Stimulated activated CD8-positive, alpha-beta memory T cell treated with anti-CD3 and anti-CD28 coated beads, Interleukin-7, amount 100 ng/mL, for 1 hour (primary cell): ENCODE results near the gene FAHD2A.
"Not testable (repeated sequence)": the region's sequence is repeated elsewhere in the genome, so short reads cannot be mapped to it uniquely, and the experiment has no call there.

ENCODE experiments used
- DNase-seq, 2 donors: peaks; one replicate each; pipeline ENCODE4 v3.0.0-alpha.2; 2020; ENCODE audit warnings: low read depth in 2 of 2

The FAHD2A gene

DNA sequence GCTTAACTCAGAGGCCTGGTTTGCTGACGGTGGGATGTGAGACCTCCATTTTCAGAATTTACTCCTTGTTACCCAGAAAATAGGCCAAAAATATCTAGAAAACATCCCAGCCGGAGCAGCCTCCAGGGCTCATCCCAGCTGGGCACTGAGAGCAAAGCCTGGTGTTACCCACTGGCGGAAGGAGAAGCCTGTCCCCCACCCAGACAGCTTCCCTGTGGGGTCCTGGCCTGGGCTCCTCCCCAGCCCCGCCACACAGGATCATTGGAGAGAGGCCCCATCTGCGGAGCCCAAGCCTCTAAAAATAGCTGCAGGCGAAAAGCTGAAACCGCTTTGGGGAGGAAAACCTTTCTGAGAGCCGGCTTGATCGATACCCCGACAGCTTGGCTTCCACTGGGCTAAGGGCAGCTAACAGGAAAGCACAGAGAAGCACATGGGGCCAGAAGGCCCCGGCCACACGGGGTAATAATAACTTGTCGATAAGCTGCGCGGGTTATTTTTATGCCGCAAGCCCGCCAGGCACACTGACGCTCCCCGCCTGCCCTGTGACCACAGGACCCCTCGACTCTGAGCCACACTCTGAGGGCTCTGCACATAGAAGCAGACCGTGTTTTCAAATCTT lies 26.9 kb upstream of the FAHD2A start:
- no peak for DNase-seq

DNA sequence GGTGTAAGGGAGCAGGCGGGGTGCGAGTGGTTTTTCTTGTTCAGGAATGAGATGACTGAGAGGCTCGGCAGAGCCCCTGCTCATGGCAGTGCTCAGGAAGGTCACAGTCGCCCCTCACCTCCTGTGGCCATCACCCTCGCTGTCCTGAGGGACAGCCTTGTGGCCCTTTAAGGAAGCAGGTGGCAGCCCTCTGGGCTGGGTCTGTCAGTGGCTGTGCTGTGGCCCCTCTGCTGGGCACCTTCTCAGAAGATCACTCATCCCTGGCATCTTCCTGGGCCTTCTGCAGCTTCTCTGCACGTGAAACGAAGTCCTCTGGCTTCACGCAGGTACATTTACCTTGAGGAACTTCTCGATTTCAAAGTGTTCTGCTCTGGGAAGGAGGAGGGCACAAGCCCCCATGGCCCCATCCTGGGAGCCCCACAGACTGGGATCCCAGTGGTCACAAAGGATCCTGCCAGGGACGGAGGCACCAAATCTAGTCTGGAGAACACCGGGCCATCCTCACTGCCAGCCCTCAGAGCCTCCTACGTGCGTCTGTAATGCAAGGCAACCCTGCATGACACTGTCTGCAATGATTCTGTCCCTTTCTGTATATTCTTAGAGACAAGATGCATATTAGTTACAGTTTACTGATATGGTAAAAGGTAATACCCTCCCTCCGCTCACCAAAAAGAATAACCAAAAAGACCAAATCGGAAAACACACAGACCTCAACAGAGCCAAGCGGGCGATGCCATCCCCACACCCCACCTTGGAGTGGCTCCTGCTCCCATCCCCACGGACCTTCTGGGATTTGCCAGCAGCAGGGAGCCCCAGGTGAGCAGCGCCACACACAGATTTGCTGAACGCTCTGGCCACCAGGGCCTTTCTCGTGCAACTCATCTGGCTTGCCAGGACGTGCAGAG lies 25.9 kb upstream of the FAHD2A start:
- no peak for DNase-seq

DNA sequence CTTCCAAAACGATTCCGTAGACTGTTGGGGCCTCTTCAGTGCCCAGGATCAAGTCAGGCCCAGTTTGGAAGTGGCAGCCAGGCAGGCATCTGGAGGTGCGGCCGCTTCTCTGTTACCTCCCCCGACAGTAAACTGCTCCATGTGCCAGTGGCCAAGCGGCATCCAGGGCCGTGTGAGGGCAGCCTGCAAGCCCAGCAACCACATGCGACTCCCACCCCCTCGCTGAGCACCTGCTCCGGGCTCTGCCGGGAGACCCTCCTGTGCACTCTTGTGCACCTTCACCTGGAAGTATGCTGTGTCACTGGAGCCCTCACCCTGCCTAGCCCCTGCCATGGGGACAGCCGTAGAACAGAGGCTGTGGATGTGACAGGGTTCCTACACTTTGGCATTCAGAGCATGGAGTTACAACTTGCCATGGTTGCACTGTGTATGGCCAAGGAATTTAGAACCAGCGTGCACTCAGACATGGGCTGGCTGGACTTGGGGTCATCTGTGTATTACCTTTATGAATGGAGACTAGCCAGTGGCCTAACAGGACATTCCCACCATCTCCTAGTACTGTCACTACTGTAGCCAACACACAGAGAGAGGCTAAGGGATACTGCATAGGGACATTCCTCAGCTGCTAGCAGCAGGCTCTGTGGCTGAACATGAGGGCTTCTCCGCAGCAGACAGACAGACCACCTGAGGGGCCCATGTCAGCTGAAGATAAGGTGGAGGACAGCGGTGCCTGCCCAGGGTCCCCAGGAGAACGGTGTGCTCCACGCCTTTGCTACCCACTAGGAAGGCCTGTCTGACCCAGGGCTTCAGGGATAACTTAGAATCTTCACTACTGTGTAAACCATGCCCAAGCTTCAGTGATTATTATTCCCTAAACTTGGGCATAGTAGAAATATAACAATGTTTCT lies 25.0 kb upstream of the FAHD2A start:
- DNase-seq, result no peak

DNA sequence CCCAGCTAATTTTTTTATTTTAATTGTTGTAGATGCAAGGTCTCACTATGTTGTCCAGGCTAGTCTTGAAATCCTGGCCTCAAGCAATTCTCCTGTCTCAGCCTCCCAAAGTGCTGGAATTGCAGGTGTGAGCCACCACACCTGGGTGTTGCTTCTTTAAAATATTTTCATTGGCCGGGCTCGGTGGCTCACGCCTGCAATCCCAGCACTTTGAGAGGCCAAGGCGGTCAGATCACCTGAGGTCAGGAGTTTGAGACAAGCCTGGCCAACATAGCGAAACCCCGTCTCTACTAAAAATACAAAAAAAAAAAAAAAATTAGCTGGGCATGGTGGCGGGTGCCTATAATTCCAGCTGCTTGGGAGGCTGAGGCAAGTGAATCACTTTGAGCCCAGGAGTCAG lies 24.2 kb upstream of the FAHD2A start:
- DNase-seq, result not testable (repeated sequence)

DNA sequence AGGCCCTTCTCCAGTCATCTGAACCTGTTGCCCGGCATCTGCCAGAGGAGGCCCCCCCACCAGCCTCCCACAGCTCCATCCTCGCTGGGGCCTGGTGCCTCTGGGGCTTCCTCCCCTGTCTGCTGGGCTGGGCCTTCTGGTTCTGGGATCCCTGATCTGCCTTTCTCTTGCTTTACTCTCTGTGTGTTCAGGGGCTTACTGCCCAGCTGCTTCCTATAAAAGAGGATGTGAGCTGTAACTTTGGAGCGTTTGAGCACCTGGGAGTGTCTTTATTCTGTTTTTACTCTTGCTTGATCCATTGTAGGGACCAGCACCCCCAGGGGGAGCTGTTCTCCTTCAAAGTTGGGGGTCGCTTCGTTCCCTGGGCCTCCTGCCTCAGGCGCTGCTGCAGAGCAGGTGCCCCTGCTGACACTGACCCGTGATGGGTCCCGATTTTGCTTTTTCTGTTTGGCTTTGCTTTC lies 23.1 kb upstream of the FAHD2A start:
- DNase-seq, result no peak

DNA sequence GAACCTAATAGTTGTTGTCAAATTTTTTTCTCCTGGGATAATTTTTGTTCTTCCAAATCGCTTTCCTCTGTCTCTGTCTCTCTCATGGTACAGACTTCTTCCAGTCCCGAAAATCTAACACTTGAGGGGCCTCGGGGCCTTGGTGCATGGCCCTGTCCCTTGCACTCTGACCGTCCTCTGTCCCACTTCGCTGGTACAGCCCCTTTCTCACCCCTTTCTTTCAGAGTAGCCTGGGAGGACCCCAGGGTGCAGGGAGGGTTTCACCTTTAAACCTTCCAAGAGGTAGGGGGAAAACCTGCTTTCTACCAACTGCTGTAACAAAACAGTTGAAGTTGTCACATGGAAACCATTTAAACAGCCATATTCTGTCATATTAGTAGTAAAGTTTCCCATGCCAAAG lies 22.2 kb upstream of the FAHD2A start:
- DNase-seq, result no peak

DNA sequence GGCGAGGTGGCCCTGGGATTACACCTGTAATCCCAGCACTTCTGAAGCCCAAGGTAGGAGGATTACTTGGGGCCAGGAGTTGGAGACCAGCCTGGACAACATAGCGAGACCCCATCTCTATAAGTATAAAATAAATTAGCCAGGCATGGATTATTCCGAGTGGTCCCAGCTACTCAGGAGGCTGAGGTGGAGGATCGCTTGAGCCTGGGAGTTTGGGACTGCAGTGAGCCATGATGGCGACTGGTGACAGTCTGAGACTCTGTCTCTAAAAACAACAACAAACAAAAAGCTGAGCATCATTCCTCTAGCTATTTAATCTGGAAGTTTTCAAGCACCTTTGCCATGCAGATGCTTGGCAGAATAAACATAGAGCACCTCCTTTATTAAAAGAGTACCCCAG lies 21.8 kb upstream of the FAHD2A start:
- no peak for DNase-seq

DNA sequence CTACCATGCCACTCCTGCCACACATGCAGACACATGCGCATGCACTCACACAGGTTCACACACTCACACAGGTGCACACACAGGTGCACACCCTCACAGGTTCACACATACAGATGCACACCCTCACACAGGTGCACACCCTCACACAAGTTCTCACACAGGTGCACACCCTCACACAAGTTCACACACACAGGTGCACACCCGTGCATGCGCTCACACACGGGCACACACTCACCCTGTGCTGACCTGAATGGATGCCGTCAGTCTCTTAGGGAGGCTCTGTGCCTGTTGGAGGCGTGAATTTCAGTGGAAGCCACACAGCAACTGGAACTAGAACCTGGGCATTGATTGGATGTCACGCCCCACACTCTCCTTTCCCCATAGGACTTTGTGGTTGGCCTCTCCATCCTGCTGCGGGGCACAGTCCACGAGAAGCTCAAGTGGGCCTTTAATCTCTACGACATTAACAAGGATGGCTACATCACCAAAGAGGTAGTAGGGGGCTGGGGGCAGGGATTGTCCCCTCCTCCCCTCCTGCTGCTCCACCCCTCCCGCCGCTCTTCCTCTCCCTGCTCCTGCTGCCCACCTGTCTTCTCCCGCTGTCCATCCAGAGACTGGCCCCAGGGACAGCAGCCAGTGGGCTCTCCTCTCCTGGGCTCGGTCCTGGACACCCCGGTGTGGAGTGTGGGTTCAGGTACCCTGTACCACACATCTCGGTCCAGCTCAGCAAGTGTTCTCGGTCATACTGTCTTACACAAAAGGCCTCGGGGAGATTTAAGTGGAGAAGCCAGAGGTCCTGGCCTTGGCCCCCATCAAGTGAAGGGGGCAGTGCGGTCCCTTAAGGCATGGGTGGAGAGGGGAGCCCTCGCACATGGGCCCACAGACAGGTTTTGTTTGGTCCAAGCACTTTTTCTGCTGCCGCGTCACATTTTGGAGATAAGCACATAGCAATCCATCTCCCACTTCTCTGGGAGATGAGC lies 21.0 kb upstream of the FAHD2A start:
- no peak for DNase-seq

DNA sequence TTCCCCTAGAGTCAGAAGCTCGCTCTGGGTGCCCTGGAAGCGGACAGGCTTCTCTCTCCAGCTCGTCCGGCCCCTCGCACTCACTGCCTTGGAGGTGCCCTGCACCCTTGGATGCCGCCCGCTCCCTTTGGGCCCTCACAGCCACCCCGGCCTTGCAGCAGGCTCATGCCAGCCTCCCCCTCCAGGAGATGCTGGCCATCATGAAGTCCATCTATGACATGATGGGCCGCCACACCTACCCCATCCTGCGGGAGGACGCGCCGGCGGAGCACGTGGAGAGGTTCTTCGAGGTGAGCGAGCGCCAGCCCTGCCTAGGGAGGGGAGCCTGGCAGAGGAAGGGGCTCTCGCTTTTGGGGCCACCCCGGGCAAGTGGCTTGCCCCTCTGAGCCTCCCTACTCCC lies 20.3 kb upstream of the FAHD2A start:
- no peak for DNase-seq

DNA sequence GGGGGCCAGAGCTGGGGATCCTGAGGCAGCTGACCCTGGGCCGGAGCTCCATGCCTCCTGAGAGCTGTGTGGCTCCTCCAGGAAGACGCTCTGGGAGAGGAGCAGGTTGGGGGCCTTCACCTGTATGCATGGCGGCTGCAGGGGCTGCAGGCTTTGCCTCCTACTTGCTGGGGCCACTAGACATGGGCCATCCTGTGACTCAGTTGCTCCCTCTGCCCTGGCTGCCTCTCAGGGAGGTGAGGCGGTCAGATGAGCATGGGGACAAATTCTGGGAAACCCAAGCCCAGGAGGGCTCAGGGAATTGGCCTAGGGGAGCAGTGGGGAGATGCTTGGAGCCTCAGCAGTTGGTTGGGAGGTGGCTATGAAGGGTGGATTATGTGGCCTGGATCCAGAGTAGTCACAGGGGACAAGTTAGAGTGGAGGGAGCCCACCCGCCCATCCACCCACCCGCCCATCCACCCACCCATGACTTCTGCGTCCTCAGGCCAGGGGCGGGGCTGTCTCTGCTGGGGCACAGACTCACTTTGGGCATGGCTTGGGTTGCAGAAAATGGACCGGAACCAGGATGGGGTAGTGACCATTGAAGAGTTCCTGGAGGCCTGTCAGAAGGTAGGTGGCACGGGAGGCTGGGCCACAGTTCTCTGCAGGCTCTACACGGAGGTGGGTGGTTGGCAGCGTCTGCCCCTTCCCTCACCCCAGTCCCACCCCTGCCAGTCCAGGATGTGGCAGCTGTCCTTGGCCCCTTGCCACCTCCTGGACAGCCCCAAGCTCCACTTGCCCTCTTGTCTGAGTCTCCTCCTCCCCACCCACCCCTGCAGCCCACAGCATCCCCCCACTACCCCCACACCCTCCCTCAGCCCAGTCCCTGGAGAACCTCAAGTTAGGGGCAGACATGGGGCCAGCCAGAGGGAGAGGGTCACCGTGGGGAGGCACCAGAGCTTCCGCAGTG lies 19.5 kb upstream of the FAHD2A start:
- no peak for DNase-seq

DNA sequence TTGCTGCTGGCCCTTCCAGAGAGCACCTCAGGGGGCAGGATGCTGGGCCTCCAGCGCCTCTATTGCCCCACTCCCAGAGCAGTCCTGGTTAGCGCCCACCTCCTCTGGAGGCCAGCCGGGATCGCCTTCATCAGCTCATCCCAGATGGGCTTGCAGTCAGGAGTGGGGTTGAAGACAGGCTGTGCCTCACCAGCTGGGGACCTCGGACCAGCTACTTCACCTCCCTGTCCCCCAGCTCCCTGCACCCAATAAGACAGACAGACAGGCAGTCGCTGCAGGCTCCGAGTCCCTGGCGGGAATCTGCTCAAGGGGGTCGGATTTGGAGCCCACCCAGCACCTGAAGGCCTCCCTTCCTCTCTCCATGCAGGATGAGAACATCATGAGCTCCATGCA lies 18.9 kb upstream of the FAHD2A start:
- no peak for DNase-seq

DNA sequence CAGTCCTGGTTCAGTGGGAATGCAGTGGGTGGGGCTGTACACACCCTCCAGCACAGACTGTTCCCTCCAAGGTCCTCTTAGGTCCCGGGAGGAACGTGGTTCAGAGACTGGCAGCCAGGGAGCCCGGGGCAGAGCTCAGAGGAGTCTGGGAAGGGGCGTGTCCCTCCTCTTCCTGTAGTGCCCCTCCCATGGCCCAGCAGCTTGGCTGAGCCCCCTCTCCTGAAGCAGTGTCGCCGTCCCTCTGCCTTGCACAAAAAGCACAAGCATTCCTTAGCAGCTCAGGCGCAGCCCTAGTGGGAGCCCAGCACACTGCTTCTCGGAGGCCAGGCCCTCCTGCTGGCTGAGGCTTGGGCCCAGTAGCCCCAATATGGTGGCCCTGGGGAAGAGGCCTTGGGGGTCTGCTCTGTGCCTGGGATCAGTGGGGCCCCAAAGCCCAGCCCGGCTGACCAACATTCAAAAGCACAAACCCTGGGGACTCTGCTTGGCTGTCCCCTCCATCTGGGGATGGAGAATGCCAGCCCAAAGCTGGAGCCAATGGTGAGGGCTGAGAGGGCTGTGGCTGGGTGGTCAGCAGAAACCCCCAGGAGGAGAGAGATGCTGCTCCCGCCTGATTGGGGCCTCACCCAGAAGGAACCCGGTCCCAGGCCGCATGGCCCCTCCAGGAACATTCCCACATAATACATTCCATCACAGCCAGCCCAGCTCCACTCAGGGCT lies 17.5 kb upstream of the FAHD2A start:
- no peak for DNase-seq

DNA sequence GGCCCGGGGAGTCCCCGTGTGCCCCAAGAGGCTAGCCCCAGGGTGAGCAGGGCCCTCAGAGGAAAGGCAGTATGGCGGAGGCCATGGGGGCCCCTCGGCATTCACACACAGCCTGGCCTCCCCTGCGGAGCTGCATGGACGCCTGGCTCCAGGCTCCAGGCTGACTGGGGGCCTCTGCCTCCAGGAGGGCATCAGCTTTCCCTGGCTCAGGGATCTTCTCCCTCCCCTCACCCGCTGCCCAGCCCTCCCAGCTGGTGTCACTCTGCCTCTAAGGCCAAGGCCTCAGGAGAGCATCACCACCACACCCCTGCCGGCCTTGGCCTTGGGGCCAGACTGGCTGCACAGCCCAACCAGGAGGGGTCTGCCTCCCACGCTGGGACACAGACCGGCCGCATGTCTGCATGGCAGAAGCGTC lies 16.9 kb upstream of the FAHD2A start:
- DNase-seq, result no peak

DNA sequence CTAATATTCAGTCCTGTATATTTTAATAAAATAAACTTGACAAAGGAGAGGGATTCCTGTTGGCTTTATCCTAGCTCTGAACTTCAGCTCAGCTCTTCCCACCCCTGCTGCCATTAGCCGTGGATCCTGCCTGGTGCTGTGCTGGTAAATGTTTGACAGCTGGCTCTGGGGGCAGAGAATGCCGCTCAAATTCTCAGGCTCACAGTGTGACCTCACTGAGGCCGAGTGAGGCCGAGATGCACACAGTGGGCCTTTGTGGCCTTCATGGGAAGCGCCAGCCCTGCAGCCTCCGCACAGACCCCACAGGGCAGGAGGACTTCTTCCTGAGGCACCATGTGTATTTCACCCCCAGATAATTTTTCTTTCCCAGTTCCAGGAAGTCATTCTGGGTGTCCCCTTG lies 16.5 kb upstream of the FAHD2A start:
- DNase-seq, result no peak

DNA sequence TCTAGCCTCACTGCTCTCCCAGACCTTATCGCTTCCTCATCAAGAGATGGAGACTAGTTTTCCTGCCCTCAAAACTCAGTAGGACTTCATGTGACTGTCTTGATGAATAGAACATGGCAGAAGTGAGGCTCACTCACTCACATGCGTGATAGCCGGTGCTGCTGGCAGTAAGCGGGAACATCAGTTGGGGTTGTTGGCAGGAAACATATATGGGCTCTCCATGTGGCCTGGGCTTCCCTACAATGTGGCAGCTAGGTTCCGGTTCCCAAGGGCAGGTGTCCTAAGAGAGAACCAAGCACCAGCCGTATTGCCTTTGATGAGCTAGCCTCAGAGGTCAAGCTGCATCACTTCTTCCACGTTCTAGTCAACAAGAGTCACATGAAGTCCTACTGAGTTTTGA lies 15.2 kb upstream of the FAHD2A start:
- DNase-seq, result no peak

DNA sequence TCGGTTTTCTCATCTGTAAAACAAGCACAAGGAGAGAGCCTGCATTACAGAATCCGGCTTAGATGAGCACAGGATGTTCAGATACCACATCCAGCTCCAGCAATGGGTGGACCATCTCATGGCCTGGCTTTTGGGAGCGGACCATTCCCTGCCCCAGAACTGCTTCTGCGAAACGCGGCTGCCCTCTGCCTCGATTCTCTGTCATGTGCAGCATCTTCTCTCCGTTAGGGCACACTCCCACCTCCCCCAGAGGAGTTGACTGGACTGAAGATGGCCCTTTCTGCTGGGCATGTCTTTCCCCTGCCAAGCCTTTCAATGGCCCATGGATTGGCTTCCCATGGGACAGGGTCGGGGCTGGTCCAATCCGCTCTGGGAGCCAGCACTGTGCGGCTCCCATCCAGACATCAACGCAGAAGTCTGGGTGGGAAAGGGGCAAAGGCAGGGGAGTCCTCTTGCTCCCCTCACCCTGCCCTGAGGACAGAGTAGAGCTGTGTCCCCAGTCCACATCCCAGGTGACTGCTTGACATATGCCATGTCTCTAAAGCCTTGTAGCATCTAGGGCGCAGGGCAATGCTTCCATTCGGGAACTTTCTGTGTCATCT lies 14.3 kb upstream of the FAHD2A start:
- DNase-seq, result no peak

DNA sequence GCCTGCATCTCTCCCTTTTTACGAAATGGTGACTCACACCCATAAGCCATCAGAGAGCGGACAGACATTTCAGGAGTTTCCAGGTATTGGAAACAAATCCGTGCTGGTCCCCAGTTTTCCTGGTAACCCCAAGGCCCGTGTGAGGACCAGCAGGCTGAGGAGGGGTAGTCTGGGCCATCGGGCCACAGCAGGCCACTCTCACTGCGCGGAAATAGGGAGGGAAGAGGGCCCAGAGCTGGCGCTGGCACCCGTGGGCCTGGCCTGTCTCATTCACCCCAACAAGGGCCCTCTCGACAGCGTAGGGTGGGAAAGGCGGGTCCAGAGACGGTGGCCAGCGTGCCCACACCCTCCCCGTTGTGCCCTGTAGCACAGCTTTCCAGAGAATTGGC lies 13.7 kb upstream of the FAHD2A start:
- no peak for DNase-seq

DNA sequence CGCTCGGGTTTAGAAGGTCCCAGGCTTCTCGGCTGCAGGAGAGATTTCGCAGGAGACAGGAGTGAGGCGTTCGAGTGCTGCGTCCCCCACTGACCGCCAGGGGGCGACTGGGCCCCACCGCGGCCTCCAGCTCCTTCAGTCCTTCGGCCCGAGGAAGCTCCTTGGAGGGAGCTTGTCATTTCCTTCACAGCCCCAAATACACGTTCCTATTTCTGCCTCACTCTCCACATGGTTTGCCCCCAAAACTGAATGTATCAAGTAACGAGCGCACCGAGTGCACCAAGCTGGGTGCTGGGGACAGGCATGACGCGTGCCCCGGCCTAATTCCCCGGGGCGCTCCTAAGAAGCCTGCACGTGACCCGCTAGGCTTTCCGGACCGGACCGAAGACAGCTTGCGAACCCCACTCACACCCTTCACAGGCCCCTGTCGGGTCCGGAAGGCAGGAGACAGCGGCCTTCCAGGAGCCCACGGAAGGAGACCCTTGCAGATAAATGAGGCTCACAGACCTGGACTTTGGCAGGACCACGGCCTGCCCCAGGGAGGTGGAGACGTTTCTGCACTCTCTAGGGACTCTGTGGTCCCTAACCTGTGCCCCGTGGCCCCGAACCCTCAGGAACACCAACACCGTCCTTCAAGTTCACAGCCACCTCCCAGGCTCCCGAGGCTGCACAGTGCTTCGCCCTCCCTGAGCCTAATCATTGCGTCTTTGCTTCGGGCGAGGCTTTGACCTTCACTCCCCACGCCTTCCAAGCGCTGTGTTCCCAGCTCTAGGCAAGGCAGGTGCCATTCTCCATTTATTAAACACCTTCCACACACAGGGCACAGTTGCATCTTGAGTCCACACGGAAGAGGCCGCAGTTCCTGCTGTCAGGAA lies 13.0 kb upstream of the FAHD2A start:
- DNase-seq, result peak in 1 of 2 donors; percentile 25
